NCI-H2081 treated with DMSO at 0.1 percent for 48 hours (cell line): ENCODE results near the gene SGCD.
"Not testable (repeated sequence)": the region's sequence is repeated elsewhere in the genome, so short reads cannot be mapped to it uniquely, and the experiment has no call there.

Experiments
- DNase-seq: peaks from one replicate; lab custom pipeline; 2025; lab: John Stamatoyannopoulos, UW

SGCD gene

DNA sequence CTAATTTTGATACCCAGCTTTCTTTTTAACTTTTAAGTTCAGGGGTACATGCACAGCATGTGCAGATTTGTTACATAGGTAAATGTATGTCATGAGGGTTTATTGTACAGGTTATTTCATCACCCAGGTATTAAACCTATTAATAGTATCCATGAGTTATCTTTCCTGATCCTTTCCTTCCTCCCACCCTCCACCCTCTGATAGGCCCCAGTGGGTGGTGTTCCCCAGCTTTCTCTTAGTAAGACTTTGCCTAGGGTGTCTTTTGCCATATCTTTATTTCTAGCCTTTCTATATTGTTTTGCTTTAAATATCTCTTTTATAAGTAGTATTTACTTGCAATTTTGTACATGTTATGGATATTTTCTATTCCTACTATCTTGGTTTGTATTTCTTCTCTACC is 243.7 kb downstream of the SGCD start:
- DNase-seq: no peak

GRCh38 chr5:156581725-156582124 is 254.8 kb downstream of the SGCD start:
- DNase-seq: no peak

GRCh38 chr5:156582193-156582598 is 255.2 kb downstream of the SGCD start:
- no peak for DNase-seq

GRCh38 chr5:156584871-156585270 is 257.9 kb downstream of the SGCD start:
- peak; percentile 86 for DNase-seq

- no peak for DNase-seq
Observed at GRCh38 chr5:156585999-156586398, 259.0 kb downstream of the SGCD start.

GRCh38 chr5:156587012-156587411 is 260.0 kb downstream of the SGCD start:
- DNase-seq: no peak

DNA sequence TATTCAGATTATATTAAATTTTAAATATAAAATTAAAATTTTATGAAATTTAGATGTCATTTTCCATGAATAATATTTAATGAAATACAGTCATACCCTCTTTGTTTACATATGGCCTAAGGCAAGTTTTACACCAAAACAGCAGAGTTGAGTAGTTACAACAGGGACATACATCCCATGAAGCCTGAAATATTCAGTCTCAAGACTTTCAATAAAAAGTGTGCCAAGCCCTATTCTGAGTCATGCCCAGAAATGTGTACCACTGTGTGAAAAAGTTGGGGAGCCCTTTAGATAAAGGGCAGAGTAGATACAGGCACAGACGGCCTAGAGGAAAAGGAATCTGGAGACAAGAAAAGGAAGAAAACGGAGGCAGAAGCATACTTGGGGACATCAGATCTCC is 261.3 kb downstream of the SGCD start:
- no peak for DNase-seq

DNA sequence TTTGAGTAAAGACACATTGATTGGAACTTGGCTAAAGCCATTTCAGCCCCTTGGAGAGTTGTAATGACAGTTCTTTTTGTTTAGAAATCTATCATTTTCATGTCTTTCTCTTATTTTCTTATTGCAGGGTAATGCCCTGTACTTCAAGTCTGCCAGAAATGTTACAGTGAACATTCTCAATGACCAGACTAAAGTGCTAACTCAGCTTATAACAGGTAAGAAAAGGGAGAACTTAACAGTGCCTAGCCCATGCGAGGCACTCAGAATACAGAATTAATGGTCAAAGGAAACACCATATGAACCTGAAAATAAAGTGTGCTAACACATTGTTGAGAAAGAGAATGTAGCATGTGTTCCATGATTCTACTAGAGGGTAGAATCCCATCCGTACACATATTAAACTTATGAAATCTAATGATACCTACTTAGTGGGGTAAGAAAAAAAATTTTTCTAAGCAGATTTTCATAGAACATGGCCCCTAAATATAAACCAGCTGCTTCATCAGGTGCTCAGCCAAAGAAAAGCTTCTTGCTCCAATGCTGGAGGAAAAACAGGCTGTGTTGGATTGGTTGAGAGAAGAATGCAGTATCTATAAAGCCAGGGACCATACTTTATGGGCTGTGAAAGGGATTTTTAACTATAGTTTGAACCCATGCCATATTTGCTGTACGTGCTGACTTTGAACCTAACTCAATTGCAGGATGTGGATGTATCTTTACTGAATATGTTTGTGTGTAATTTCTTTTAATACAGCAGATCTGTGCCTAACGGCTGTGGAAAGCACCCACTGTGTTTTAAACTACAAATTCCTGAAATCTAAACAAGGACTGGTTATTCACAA is 262.4 kb downstream of the SGCD start:
- DNase-seq: no peak

- no peak for DNase-seq
Observed at GRCh38 chr5:156589946-156590216, 262.9 kb downstream of the SGCD start.

- DNase-seq: no peak
Observed at GRCh38 chr5:156590978-156591377, 264.0 kb downstream of the SGCD start.

DNA sequence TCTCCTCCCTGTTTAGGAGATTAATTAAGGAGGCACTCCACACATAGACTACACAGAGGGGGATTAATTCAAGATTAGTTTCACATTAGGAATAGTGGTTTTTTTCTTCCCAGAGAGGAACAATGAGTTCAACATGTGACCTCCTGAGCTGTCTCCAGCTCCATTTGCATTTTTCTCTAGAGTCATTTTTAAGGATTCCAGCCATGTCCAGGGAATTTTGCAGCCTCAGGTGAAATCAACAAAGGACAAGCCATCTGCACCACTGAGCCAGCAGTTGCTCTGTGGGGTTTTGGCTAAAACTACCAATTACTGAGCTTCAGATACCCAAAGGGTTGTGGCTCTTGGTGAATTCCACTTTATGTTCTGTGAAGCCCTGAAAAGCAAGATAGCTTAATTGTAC is 264.7 kb downstream of the SGCD start:
- no peak for DNase-seq

DNA sequence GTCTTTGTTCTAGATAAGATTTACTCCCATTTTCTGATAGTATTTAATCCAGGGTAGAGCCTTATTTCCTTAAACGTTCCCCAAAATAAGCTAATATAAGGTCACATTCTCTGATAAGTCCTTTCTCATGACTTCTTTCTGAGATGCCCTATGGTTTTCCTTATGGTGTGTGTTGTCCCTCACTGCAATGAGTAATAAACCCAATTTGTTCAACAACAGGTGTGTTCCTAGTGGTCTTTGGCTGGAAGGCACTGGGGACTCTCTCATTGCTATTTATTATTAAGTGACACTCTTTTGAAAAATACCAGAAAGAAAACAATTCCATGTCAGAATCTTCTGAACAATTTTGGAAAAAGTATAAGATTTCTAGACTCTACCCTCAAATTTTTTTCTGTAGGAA is 266.6 kb downstream of the SGCD start:
- DNase-seq: no peak

DNA sequence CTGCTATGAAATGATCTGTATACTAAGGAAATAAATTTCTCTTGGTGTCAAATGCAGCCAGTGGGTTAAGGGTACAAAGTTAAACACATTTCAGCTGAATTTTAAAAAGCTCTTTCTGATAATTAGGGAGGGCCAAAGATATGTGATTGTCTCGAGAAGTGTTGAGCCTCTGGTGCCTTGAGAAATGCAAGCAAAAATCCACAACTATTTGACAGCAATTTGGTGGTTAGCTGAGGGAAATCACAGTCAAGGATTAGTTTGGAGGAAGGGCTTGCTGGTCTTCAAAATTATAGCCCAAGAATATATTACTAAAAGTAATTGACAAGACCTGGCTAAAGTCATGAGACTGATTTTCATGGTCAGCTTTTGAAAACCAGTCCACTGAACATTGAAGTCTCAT is 267.4 kb downstream of the SGCD start:
- no peak for DNase-seq

GRCh38 chr5:156595132-156595787 is 268.3 kb downstream of the SGCD start:
- no peak for DNase-seq

DNA sequence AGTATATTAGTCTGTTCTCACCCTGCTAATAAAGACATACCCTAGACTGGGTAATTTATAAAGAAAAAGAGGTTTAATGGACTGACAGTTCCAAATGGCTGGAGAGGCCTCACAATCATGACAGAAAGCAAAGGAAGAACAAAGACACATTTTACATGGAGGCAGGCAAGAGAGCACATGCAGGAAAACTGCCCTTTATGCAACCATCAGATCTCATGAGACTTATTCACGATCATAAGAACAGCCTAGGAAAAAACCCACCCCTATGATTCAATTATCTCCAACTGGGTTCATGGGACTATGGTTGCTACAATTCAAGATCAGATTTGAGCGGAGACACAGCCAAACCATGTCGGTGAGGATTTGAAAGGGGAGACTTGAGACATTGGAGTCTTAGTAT is 270.3 kb downstream of the SGCD start:
- DNase-seq: no peak

- no peak for DNase-seq
Observed at GRCh38 chr5:156598964-156599363, 272.0 kb downstream of the SGCD start.

- DNase-seq: not testable (repeated sequence)
Observed at GRCh38 chr5:156610582-156610981, 283.6 kb downstream of the SGCD start.

DNA sequence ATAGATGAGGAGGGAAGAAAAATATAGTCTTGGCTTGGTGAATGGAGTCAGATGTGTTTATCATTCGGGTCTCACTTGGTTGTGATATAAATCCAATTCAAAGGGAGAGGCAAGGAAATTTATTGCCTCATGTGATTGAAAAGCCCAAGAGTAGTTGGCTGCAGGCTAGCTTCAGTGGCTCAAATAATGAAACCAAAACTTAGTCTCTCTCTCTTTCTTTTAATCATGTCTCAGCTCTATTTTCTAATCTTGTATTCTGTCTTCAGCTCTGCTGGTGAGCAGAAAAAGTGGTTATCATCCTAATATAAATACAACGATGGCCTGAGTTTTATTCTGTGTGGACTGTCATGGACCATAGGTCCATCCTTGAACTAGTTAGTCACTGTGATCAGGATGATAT is 288.9 kb downstream of the SGCD start:
- no peak for DNase-seq

DNA sequence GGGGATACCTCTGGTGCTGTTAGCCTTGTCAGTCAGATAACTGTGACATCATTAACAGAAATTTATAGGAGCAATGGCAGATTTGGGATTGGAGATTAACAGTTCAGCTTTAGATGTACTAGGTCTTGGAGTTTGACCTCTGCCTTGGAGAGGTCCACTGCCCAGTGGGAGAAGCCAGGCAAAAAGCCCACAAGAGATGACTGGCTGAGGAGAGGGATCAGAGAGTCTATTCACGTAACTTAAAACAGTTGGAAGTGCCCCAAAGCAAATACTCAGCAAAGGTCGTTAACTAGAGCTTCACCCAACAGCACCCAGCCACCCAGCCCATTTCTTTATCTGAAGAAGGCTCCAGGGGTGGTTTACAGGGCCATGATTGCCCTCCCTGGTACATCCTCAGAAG is 290.5 kb downstream of the SGCD start:
- no peak for DNase-seq

DNA sequence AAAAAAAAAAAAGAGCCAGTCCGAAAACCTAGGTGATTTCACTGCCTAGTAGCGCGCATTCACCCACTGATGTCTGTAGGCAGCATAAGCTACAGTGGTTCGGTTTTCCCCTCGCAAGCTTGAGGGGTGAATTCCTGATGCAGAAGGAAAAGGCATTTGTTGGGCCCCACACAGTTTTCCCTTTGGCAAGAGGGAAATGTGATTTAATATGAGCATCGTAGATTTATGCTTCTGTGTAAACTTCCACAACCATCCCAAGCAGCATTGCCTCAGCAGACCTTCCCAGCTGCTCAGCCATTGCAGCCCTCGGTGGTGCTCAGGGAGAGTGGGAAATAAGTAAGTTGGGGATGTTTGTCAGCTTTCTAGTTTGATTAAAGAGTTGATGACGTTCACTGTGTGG is 291.6 kb downstream of the SGCD start:
- DNase-seq: no peak

DNA sequence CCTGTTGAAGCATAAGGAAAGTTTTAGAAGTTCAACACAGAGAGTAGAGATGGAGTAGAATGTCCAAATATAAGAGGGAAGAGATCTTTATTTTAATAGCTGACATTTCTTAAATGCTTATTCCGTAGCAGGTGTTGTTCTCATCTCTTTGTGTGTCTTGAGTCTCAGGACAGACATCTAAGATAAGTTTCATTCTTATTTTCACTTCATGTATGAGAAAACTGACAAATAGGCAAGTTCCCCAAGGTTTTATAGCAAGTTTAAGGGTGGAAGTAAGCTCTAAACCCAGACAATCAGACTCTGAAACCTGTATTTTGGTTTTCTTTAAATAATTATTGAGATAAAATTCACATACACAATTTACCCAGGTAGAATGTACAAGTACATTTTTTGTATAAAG is 294.8 kb downstream of the SGCD start:
- no peak for DNase-seq

- no peak for DNase-seq
Observed at GRCh38 chr5:156623381-156624040, 296.5 kb downstream of the SGCD start.

- DNase-seq: no peak
Observed at GRCh38 chr5:156624686-156625085, 297.7 kb downstream of the SGCD start.
